Measurements from ENCODE around the gene CABLES1.
"Not testable (repeated sequence)": the region's sequence is repeated elsewhere in the genome, so short reads cannot be mapped to it uniquely, and the experiment has no call there.

The CABLES1 gene

DNA sequence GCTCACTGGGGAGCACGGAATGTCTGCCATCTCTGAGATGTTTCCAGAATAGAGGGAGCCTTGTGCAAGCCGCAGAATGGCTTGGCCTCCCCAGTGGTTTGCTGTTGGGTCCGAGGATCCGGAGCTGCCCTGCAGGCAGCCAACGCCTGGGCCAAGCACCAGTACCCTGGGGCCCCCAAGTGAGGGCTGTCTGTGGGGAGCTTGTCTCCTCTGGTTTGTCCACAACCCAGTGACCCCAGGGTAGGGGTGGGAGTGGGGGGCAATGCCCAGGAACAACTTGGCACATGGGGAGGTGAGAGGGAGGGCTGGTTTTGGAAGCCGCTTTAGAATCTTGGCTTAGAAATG lies 147.1 kb downstream of the CABLES1 start:
- H3K36me3 ChIP-seq (ENCODE audit: insufficient read depth, low read length), result no peaks in the 10 kb centered on the region
- H3K4me3 ChIP-seq (ENCODE audit: low read depth in 1 of 2, low read length in 2 of 2), result no peak overlapping the region
- H3K9ac ChIP-seq (ENCODE audit: low read length), result no peak overlapping the region
- no peak overlapping the region for H3K27ac ChIP-seq (ENCODE audit: low read depth, low read length)
- no peaks in the 10 kb centered on the region for H3K27me3 ChIP-seq (ENCODE audit: control insufficient read depth in 1 of 2, insufficient read depth in 2 of 2, low read length in 2 of 2)
- H3K4me1 ChIP-seq (ENCODE audit: insufficient read depth, low read length), result no peaks in the 10 kb centered on the region
- no peaks in the 10 kb centered on the region for H3K9me3 ChIP-seq (ENCODE audit: low read length)

DNA sequence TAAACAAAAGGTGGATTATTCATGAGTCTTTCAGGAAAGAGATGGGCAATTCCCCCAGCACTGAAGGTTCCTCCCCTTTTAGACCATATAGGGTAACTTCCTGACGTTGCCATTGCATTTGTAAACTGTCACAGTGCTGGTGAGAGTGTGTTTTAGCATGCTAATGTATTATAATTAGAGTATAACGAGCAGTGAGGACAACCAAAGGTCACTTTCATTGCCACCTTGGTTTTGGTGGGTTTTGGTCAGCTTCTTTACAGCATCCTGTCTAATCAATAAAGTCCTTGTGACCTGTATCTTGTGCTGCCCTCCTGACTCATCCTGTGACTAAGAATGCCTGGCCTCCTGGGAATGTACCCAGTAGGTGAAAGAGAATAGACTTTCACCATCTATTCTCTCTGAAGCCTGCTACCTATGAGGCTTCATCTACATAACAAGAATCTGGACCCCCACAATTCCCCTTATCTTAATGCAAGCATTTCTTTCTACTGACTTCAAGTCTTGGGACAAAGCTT lies 148.7 kb downstream of the CABLES1 start:
- no peaks in the 10 kb centered on the region for H3K9me3 ChIP-seq (ENCODE audit: low read length)
- no peak overlapping the region for H3K4me3 ChIP-seq (ENCODE audit: low read depth in 1 of 2, low read length in 2 of 2)
- H3K27me3 ChIP-seq (ENCODE audit: control insufficient read depth in 1 of 2, insufficient read depth in 2 of 2, low read length in 2 of 2), result no peaks in the 10 kb centered on the region
- no peak overlapping the region for H3K9ac ChIP-seq (ENCODE audit: low read length)
- H3K36me3 ChIP-seq (ENCODE audit: insufficient read depth, low read length), result no peaks in the 10 kb centered on the region
- H3K4me1 ChIP-seq (ENCODE audit: insufficient read depth, low read length), result no peaks in the 10 kb centered on the region
- H3K27ac ChIP-seq (ENCODE audit: low read depth, low read length), result no peak overlapping the region

DNA sequence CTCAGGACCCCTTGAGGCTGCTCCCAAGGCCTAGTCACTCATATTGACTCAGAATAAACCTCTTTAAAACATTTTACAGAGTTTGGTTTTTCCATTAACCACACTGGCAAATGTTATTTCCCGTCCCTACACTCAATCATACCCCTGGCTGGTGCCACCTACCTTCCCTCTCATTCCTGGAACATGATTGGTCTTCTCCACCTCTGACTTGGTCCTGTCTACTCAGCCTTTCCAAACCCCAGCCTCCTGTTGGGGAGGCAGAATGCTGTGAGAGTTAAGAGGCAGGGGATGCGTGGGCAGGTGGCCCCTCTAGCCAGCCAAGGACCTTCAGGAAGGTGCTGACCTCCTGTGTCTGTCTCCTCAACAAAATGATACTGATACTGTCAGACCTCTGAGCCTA lies 149.3 kb downstream of the CABLES1 start:
- Histone ChIP-seq H3K4me1 (ENCODE audit: insufficient read depth, low read length) (no peaks in the 10 kb centered on the region), H3K4me3 (ENCODE audit: low read depth in 1 of 2, low read length in 2 of 2) (no peak overlapping the region), H3K36me3 (ENCODE audit: insufficient read depth, low read length) (no peaks in the 10 kb centered on the region), H3K9ac (ENCODE audit: low read length) (no peak overlapping the region), H3K27me3 (ENCODE audit: control insufficient read depth in 1 of 2, insufficient read depth in 2 of 2, low read length in 2 of 2) (no peaks in the 10 kb centered on the region), H3K9me3 (ENCODE audit: low read length) (no peaks in the 10 kb centered on the region), H3K27ac (ENCODE audit: low read depth, low read length) (no peak overlapping the region)

DNA sequence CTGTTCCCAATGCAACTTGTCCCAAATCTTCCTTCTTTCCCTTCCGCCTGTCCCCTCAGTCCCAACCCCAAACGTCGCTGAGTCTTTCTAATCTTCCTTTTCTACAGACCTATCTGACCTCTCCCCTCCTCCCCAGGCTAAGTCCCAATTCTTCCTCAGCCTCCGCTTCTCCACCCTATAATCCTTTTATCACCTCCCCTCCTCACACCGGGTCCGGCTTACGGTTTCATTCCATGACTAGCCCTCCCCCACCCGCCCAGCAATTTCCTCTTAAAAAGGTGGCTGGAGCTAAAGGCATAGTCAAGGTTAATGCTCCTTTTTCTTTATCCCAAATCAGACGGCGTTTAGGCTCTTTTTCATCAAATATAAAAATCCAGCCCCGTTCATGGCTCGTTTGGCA lies 150.3 kb downstream of the CABLES1 start:
- not testable (repeated sequence) for H3K27ac ChIP-seq (ENCODE audit: low read depth, low read length); H3K27me3 ChIP-seq (ENCODE audit: control insufficient read depth in 1 of 2, insufficient read depth in 2 of 2, low read length in 2 of 2); H3K4me3 ChIP-seq (ENCODE audit: low read depth in 1 of 2, low read length in 2 of 2); H3K9me3 ChIP-seq (ENCODE audit: low read length); H3K36me3 ChIP-seq (ENCODE audit: insufficient read depth, low read length); H3K9ac ChIP-seq (ENCODE audit: low read length); H3K4me1 ChIP-seq (ENCODE audit: insufficient read depth, low read length)

DNA sequence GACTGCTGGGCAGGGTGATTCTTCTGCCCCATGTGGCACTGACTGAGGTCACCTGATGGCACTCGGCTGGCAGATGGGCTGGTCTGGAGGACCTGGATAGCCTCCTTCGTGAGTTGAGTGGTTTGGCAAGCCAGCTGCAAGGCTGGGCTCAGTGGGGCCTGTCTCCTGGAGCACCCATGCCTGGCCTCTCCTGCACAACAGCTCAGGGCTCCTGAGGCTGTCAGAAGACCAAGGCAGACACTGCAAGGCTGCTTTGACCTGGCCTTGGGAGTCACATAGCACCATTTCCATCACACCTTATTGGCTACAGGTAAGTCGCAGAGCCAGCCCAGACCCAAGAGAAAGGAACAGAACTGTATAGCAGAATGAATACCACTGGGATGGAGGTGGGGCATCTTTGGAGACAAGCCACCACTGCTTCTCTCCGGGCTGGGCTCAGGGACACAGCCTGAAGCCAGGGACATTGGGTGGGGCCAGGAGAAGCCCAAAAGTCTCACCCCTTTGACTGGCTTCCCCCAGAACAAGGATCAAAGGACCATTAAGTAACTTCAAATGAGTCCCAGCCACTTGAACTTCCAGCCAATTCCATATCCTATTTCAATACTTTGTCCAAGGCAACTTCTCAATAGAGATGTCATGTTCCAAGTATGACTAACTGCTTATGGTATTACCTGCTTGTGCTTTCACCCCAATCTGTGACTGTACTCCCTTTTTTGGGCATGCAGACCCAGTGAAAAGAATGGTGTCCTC lies 156.3 kb downstream of the CABLES1 start:
- Histone ChIP-seq H3K27ac (ENCODE audit: low read depth, low read length) (no peak overlapping the region), H3K9me3 (ENCODE audit: low read length) (no peaks in the 10 kb centered on the region), H3K4me3 (ENCODE audit: low read depth in 1 of 2, low read length in 2 of 2) (no peak overlapping the region), H3K36me3 (ENCODE audit: insufficient read depth, low read length) (no peaks in the 10 kb centered on the region), H3K27me3 (ENCODE audit: control insufficient read depth in 1 of 2, insufficient read depth in 2 of 2, low read length in 2 of 2) (no peaks in the 10 kb centered on the region), H3K4me1 (ENCODE audit: insufficient read depth, low read length) (no peaks in the 10 kb centered on the region), H3K9ac (ENCODE audit: low read length) (no peak overlapping the region)

DNA sequence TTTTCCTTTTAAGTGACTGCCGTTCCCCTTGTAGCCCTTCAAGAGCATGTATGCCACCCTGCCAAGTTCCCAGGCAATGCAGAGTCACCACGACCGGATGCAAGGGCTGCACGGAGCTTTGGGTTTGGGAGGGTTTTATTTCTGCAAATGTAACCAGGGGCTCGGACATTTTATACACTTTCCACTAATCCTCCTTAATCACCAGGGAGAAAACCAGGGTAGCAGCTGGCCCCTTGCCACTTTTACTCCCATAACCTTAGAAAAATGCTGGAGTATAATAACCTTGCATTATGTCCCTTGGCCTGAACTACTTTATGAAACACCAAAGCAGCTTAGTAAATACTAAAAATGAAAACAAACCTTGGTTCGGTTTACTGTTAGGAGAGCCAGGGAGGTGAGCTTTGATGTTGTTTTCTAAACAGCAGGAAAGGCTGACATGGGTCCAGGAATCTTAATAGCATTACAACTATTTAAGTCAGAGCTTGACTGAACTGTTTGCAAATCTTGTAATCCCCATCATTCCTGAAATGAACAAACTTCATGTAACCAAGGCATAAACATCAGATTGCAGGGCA lies 165.0 kb downstream of the CABLES1 start:
- H3K4me1 ChIP-seq (ENCODE audit: insufficient read depth, low read length), result no peaks in the 10 kb centered on the region
- no peak overlapping the region for H3K27ac ChIP-seq (ENCODE audit: low read depth, low read length)
- H3K9ac ChIP-seq (ENCODE audit: low read length), result no peak overlapping the region
- no peak overlapping the region for H3K4me3 ChIP-seq (ENCODE audit: low read depth in 1 of 2, low read length in 2 of 2)
- H3K27me3 ChIP-seq (ENCODE audit: control insufficient read depth in 1 of 2, insufficient read depth in 2 of 2, low read length in 2 of 2), result no peaks in the 10 kb centered on the region
- no peaks in the 10 kb centered on the region for H3K36me3 ChIP-seq (ENCODE audit: insufficient read depth, low read length)
- no peaks in the 10 kb centered on the region for H3K9me3 ChIP-seq (ENCODE audit: low read length)

DNA sequence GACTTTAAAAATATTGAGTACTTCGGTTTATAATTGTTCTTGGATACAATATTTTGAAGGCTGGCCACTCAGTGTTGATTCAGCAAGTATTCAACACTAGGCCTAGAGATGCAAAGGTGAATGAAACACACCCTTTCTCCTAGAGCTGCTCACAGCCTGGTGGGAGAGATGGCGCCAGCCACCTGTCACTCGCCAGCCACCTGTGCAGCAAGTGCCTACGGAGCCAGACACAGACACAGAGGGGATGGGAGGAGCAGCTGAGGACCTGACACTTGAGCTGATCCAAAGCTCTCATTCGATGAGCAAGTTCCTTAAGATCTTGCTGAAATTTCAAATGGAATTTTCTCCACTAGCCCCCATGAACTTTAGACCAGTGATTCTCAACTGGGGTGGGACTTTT lies 166.7 kb downstream of the CABLES1 start:
- no peak overlapping the region for H3K9ac ChIP-seq (ENCODE audit: low read length)
- H3K27ac ChIP-seq (ENCODE audit: low read depth, low read length), result no peak overlapping the region
- H3K4me1 ChIP-seq (ENCODE audit: insufficient read depth, low read length), result no peaks in the 10 kb centered on the region
- no peaks in the 10 kb centered on the region for H3K9me3 ChIP-seq (ENCODE audit: low read length)
- no peaks in the 10 kb centered on the region for H3K36me3 ChIP-seq (ENCODE audit: insufficient read depth, low read length)
- H3K27me3 ChIP-seq (ENCODE audit: control insufficient read depth in 1 of 2, insufficient read depth in 2 of 2, low read length in 2 of 2), result no peaks in the 10 kb centered on the region
- no peak overlapping the region for H3K4me3 ChIP-seq (ENCODE audit: low read depth in 1 of 2, low read length in 2 of 2)

DNA sequence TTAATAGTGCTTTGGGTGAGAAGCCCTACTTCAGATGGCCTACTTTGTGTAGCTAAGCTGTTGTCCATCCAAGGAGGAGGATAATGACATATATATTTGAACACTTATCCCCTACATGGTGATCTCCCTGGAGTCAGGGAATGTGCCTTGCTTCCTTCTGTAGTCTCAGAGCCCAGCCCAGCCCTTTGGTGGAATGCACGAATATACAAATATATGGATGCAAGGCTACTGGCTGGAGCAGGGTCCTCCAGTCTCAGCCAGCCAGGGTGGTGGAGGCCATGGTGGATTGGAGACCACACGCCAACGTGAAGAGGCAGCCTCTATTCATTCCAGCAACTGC lies 167.2 kb downstream of the CABLES1 start:
- H3K4me3 ChIP-seq (ENCODE audit: low read depth in 1 of 2, low read length in 2 of 2), result no peak overlapping the region
- no peak overlapping the region for H3K27ac ChIP-seq (ENCODE audit: low read depth, low read length)
- no peak overlapping the region for H3K9ac ChIP-seq (ENCODE audit: low read length)
- no peaks in the 10 kb centered on the region for H3K36me3 ChIP-seq (ENCODE audit: insufficient read depth, low read length)
- H3K4me1 ChIP-seq (ENCODE audit: insufficient read depth, low read length), result no peaks in the 10 kb centered on the region
- H3K9me3 ChIP-seq (ENCODE audit: low read length), result no peaks in the 10 kb centered on the region
- H3K27me3 ChIP-seq (ENCODE audit: control insufficient read depth in 1 of 2, insufficient read depth in 2 of 2, low read length in 2 of 2), result no peaks in the 10 kb centered on the region

DNA sequence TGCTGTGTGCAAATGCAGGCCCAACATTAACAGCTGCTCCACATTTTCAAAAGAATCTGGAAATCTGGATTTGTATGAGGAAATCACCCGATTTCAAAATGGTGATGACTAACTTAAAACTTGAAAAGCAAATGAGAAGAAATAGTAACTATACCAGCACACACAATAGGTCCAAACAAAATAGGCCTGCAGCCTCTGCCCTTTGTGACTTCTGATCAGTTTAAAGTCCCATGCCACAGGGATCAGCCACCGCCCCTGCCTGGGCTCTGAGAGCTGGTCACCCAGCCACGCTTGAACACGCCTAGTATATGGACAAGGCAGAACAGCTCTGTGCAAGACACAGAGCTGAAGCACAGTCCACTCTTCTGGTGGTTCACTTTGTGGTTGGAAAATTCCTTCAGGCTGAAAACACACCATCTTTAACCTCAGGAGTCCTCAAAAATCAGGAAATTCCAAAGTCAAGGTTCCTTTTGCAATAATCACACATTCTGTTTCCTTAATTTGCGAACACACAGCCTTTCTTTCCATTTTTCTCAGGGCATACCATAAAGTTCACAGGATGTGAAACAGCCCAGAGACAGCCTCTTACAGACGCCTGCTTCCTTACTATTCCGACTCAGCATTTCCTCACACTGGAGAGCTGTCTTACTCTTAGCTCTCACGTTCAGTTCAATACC lies 167.7 kb downstream of the CABLES1 start:
- no peaks in the 10 kb centered on the region for H3K36me3 ChIP-seq (ENCODE audit: insufficient read depth, low read length)
- no peaks in the 10 kb centered on the region for H3K27me3 ChIP-seq (ENCODE audit: control insufficient read depth in 1 of 2, insufficient read depth in 2 of 2, low read length in 2 of 2)
- H3K9me3 ChIP-seq (ENCODE audit: low read length), result no peaks in the 10 kb centered on the region
- H3K4me3 ChIP-seq (ENCODE audit: low read depth in 1 of 2, low read length in 2 of 2), result no peak overlapping the region
- H3K9ac ChIP-seq (ENCODE audit: low read length), result no peak overlapping the region
- no peaks in the 10 kb centered on the region for H3K4me1 ChIP-seq (ENCODE audit: insufficient read depth, low read length)
- no peak overlapping the region for H3K27ac ChIP-seq (ENCODE audit: low read depth, low read length)

DNA sequence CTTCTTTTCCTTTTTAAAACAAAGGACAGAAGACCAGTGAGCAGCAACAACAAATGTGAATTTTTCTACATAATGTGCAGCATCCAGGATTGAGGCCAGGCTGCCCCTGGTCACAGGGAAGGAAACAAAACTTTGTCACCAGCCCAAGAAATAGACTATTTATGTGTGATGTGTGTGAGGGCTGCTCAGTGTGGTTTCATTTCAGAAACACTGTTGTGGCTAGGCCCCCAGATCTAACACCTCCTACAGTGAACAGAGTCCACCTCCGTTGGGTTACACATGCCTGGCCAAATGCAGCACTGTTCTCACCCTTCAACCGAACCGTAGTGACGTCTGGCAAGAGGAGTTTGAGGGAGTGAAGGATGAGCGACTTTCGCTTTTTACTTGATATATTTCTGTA lies 171.5 kb downstream of the CABLES1 start:
- no peaks in the 10 kb centered on the region for H3K4me1 ChIP-seq (ENCODE audit: insufficient read depth, low read length)
- H3K4me3 ChIP-seq (ENCODE audit: low read depth in 1 of 2, low read length in 2 of 2), result no peak overlapping the region
- H3K9me3 ChIP-seq (ENCODE audit: low read length), result no peaks in the 10 kb centered on the region
- H3K27me3 ChIP-seq (ENCODE audit: control insufficient read depth in 1 of 2, insufficient read depth in 2 of 2, low read length in 2 of 2), result no peaks in the 10 kb centered on the region
- no peak overlapping the region for H3K27ac ChIP-seq (ENCODE audit: low read depth, low read length)
- H3K36me3 ChIP-seq (ENCODE audit: insufficient read depth, low read length), result no peaks in the 10 kb centered on the region
- H3K9ac ChIP-seq (ENCODE audit: low read length), result no peak overlapping the region

DNA sequence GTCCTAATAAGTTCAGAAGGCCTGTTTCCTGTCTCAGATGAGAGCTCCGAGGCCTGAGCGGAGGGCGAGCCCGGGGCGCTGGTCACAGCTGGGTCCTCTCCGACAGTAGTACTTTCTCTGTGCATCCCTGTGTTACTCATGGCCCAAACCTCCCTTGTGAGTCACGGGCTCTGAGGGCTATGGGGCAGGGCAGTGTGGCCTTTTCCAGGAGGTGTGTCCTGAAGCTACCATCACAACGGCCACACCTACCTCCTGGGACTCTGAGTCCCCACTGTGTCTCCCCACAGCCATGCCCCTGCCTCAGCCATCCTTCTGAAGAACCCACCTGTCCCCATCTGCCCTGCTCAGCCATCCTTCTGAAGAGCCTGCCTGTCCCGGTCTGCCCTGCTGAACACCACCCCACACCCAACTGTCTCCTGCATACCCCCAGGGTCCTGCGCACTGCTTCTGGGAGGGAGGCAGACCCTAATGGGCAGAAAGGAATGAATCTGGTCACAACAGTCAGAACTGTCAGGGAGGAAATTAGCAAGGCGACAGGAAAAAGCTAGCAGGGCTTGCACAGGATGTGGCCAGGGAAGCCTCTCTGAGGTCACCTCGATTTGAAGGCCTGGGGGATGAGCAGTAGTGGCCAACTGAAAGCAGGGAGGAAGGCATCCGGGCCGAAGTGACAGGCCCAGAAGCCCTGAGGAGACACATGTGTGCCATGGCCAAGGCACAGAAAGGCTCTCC lies 172.4 kb downstream of the CABLES1 start:
- no peaks in the 10 kb centered on the region for H3K4me1 ChIP-seq (ENCODE audit: insufficient read depth, low read length)
- H3K9ac ChIP-seq (ENCODE audit: low read length), result no peak overlapping the region
- H3K27ac ChIP-seq (ENCODE audit: low read depth, low read length), result no peak overlapping the region

More for the DNA sequence above, 172.4 kb downstream of the CABLES1 start:
- no peaks in the 10 kb centered on the region for H3K27me3 ChIP-seq (ENCODE audit: control insufficient read depth in 1 of 2, insufficient read depth in 2 of 2, low read length in 2 of 2)
- no peaks in the 10 kb centered on the region for H3K36me3 ChIP-seq (ENCODE audit: insufficient read depth, low read length)
- no peaks in the 10 kb centered on the region for H3K9me3 ChIP-seq (ENCODE audit: low read length)
- no peak overlapping the region for H3K4me3 ChIP-seq (ENCODE audit: low read depth in 1 of 2, low read length in 2 of 2)
